ENCODE data around the gene TPM1. TPM values are rescaled to one million over a fixed set of nuclear protein-coding genes. Genes with fewer than 3 reads are reported as not detected.

Gene TPM1
- total and polyA plus RNA-seq, 2 experiments from 2014 or later, result 2,012 to 3,072 TPM

DNA sequence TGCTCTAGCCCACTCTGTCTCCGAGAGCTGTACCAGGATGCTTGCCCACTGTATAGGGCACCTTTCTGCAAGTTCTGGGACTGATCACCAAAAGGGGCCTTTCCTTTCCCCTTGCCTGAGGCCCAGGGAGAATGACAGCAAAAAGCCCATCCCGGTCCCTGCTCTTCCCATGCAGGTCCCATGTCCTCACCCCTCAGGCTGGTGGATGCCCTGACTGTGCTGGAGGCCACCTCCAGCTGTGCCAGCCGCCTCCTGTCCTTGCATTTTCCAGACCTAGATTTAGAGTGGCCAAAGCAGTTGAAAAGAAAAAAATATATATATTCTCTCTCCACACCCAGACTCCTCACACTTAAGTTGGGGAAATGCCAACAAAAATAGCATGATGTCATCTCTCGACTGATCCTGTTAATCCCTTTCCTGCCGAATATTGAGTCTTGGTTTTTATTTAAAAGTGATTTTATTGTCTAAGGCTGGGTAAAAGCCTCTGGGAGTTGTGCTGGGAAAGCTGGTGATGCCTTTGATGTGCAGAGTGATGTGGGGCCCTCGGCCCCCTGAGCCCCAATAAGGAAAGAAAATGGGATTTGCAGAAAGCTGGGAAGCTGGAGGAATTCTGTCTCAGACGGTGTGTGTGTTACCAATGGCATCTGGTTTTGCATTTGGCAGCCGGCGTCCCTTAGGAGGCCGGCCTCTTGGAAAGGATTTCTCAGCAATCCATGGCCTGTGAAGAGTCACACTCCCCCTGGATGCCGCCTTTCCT lies 29.3 kb upstream of the TPM1 start:
- H3K36me3 ChIP-seq (ENCODE audit: low read depth), result no peaks in the 10 kb centered on the region
- H3K9me2 ChIP-seq (ENCODE audit: insufficient read depth), result no peaks in the 10 kb centered on the region
- H3F3A ChIP-seq (ENCODE audit: insufficient read depth), result peaks cover 28% of the 10 kb centered on the region
- H3K27me3 ChIP-seq (replicated peaks; ENCODE audit: insufficient read depth), result no peaks in the 10 kb centered on the region
- H3K79me2 ChIP-seq (ENCODE audit: insufficient read depth), result no peaks in the 10 kb centered on the region
- H3K4me1 ChIP-seq (ENCODE audit: insufficient read depth), result peaks cover 39% of the 10 kb centered on the region
- peak overlapping the region; percentile 66 for H3K4me2 ChIP-seq (ENCODE audit: unreplicated experiment)
- H3K9ac ChIP-seq, result peak overlapping the region; percentile 35
- WGBS, 2 experiments (ENCODE audit: low coverage in 1 of 2, low lambda C conversion rate in 2 of 2, missing lambda C conversion rate in 2 of 2), result 29% methylated on average over 11 of the region's 11 CpGs
- peak overlapping the region; percentile 71 for H2AFZ ChIP-seq
- H4K20me1 ChIP-seq (ENCODE audit: insufficient read depth), result no peaks in the 10 kb centered on the region
- H3K4me3 ChIP-seq, result peak overlapping the region; percentile 46
- H3K9me3 ChIP-seq (ENCODE audit: low read depth), result no peaks in the 10 kb centered on the region
- H3K27ac ChIP-seq, result peak overlapping the region; percentile 75
- TF ChIP-seq EZH2phosphoT487 (IDR thresholded peaks at IDR 0.05; ENCODE audit: insufficient read depth, low read depth), result no peak
- TF ChIP-seq EZH2 (IDR thresholded peaks at IDR 0.05; ENCODE audit: insufficient read depth, poor library complexity, severe bottlenecking), result no peak
- in situ Hi-C loops (cut with MboI), result no loop called here
- DNase-seq, result peak; percentile 86

DNA sequence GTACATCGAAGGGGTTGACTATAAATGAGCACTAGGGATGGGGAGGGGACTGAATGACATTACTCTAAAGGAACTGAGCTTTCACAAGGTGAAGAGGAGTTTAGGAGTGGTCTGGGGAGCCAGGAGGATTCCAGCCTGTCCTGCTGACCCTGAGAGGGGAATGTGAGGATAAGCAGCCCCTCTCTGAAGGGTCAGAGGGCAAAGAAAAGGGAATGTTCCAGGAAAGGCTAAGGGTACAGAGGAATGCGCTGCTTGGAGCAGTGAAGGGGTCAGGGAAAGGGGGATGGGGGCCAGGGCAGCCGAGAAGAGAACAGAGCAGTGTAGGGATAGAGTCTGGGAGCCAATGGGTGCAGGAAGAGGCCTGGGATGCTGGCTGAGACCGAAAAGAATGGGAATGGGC lies 28.0 kb upstream of the TPM1 start:
- H3K36me3 ChIP-seq (ENCODE audit: low read depth), result no peaks in the 10 kb centered on the region
- in situ Hi-C loops (cut with MboI), result no loop called here
- WGBS, 2 experiments (ENCODE audit: low coverage in 1 of 2, low lambda C conversion rate in 2 of 2, missing lambda C conversion rate in 2 of 2), result 92% methylated on average over 4 of the region's 4 CpGs
- H3K79me2 ChIP-seq (ENCODE audit: insufficient read depth), result no peaks in the 10 kb centered on the region
- peaks cover 28% of the 10 kb centered on the region for H3F3A ChIP-seq (ENCODE audit: insufficient read depth)
- no peak overlapping the region for H2AFZ ChIP-seq
- no peaks in the 10 kb centered on the region for H3K27me3 ChIP-seq (replicated peaks; ENCODE audit: insufficient read depth)
- TF ChIP-seq EZH2 (IDR thresholded peaks at IDR 0.05; ENCODE audit: insufficient read depth, poor library complexity, severe bottlenecking) (no peak), EZH2phosphoT487 (IDR thresholded peaks at IDR 0.05; ENCODE audit: insufficient read depth, low read depth) (no peak)
- no peak overlapping the region for H3K4me2 ChIP-seq (ENCODE audit: unreplicated experiment)
- H3K9me3 ChIP-seq (ENCODE audit: low read depth), result no peaks in the 10 kb centered on the region
- DNase-seq, result no peak
- H3K4me3 ChIP-seq, result no peak overlapping the region
- H3K9me2 ChIP-seq (ENCODE audit: insufficient read depth), result no peaks in the 10 kb centered on the region
- H3K4me1 ChIP-seq (ENCODE audit: insufficient read depth), result peaks cover 52% of the 10 kb centered on the region
- H3K27ac ChIP-seq, result no peak overlapping the region
- no peaks in the 10 kb centered on the region for H4K20me1 ChIP-seq (ENCODE audit: insufficient read depth)
- H3K9ac ChIP-seq, result no peak overlapping the region

DNA sequence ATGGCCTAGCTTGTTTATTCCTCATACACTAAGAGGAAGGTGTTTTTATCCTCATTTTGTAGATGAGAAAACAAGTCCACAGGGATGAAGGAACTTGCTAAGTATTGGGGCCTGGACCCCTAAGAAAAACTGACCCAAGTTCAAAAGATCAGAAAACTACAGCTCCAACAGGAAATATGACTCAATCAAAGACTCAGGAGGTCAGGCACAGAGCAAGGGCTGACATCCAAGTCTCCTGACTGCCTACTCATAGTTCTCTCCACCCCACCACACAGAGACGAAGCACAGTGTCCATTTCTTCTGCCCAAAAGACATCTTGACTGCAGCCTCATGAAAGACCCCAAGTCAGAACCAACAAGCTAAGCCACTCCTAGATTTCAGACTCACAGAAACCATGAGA lies 26.9 kb upstream of the TPM1 start:
- Histone ChIP-seq H3K9ac (peak overlapping the region; percentile 39; the same call in 1 of the 2 replicates), H3K36me3 (ENCODE audit: low read depth) (no peaks in the 10 kb centered on the region), H3K9me2 (ENCODE audit: insufficient read depth) (no peaks in the 10 kb centered on the region), H2AFZ (no peak overlapping the region), H3K79me2 (ENCODE audit: insufficient read depth) (no peaks in the 10 kb centered on the region), H3K9me3 (ENCODE audit: low read depth) (no peaks in the 10 kb centered on the region), H3K27me3 (replicated peaks; ENCODE audit: insufficient read depth) (no peaks in the 10 kb centered on the region), H4K20me1 (ENCODE audit: insufficient read depth) (no peaks in the 10 kb centered on the region), H3K4me3 (no peak overlapping the region), H3K27ac (peak overlapping the region; percentile 68), H3K4me2 (ENCODE audit: unreplicated experiment) (peak overlapping the region; percentile 48), H3F3A (ENCODE audit: insufficient read depth) (peaks cover 28% of the 10 kb centered on the region), H3K4me1 (ENCODE audit: insufficient read depth) (peaks cover 62% of the 10 kb centered on the region)
- TF ChIP-seq EZH2 (IDR thresholded peaks at IDR 0.05; ENCODE audit: insufficient read depth, poor library complexity, severe bottlenecking) (no peak), EZH2phosphoT487 (IDR thresholded peaks at IDR 0.05; ENCODE audit: insufficient read depth, low read depth) (no peak)
- WGBS, 2 experiments (ENCODE audit: low coverage in 1 of 2, low lambda C conversion rate in 2 of 2, missing lambda C conversion rate in 2 of 2), result 0 to 5% methylated on average over 1 of the region's 1 CpG
- DNase-seq, result peak; percentile 89
- in situ Hi-C loops (cut with MboI), result no loop called here

- Histone ChIP-seq H3F3A (ENCODE audit: insufficient read depth) (peaks cover 28% of the 10 kb centered on the region), H3K9me3 (ENCODE audit: low read depth) (no peaks in the 10 kb centered on the region), H2AFZ (no peak overlapping the region), H3K36me3 (ENCODE audit: low read depth) (no peaks in the 10 kb centered on the region), H4K20me1 (ENCODE audit: insufficient read depth) (no peaks in the 10 kb centered on the region), H3K9me2 (ENCODE audit: insufficient read depth) (no peaks in the 10 kb centered on the region), H3K4me1 (ENCODE audit: insufficient read depth) (peaks cover 68% of the 10 kb centered on the region), H3K4me3 (no peak overlapping the region), H3K27ac (peak overlapping the region; percentile 68), H3K4me2 (ENCODE audit: unreplicated experiment) (peak overlapping the region; percentile 48), H3K9ac (peak overlapping the region; percentile 27; the same call in 1 of the 2 replicates), H3K79me2 (ENCODE audit: insufficient read depth) (no peaks in the 10 kb centered on the region), H3K27me3 (replicated peaks; ENCODE audit: insufficient read depth) (no peaks in the 10 kb centered on the region)
- in situ Hi-C loops (cut with MboI), result no loop called here
- DNase-seq, result no peak
- 99 to 100% methylated on average over 2 of the region's 2 CpGs for WGBS, 2 experiments (ENCODE audit: low coverage in 1 of 2, low lambda C conversion rate in 2 of 2, missing lambda C conversion rate in 2 of 2)
- TF ChIP-seq EZH2 (IDR thresholded peaks at IDR 0.05; ENCODE audit: insufficient read depth, poor library complexity, severe bottlenecking) (no peak), EZH2phosphoT487 (IDR thresholded peaks at IDR 0.05; ENCODE audit: insufficient read depth, low read depth) (no peak)
Measured at GRCh38 chr15:63016234-63016633, 26.3 kb upstream of the TPM1 start.

Measured in GM23248 (cell line).